H1 (cell line): ENCODE results near the gene LONP2.

Experiments
- EP300 ChIP-seq, 2 experiments: IDR thresholded peaks; 1 replicate in 1 of 2; 2 replicates in 1 of 2; pipeline ENCODE4 v1.6.1; 2011 to 2012; ENCODE audit warnings: low read depth in 2 of 2, low read length in 2 of 2, mild to moderate bottlenecking in 2 of 2, borderline replicate concordance in 1 of 2, inconsistent platforms in 1 of 2, moderate library complexity in 1 of 2
- FOSL1 ChIP-seq: IDR thresholded peaks from 2 replicates; pipeline ENCODE4 v1.6.1; 2011; ENCODE audit warnings: mild to moderate bottlenecking, low read depth, low read length, moderate library complexity; ENCODE audit not compliant: insufficient read depth
- MAFK ChIP-seq: IDR thresholded peaks from 2 replicates; pipeline ENCODE4 v1.6.1; 2012; ENCODE audit warnings: low read depth, mild to moderate bottlenecking, improper control_type of control experiment, low read length
- PHF8 ChIP-seq: fragments of 200-600 bp; sonication (generic); conservative IDR thresholded peaks from 2 replicates; pipeline ENCODE4 v1.7.1; 2012; ENCODE audit warnings: low read depth, mild to moderate bottlenecking, inconsistent platforms, low read length, moderate library complexity
- POLR2AphosphoS5 ChIP-seq: IDR thresholded peaks from 2 replicates; pipeline ENCODE4 v1.6.1; 2011; ENCODE audit warnings: low read depth, low read length
- SIN3A ChIP-seq, 2 experiments: IDR thresholded peaks in 1 of 2; conservative IDR thresholded peaks in 1 of 2; 2 replicates each; pipeline ENCODE4 v1.6.1; 2011 to 2012; ENCODE audit warnings: low read length in 2 of 2, improper control_type of control experiment in 1 of 2, low read depth in 1 of 2, mild to moderate bottlenecking in 1 of 2
- YY1 ChIP-seq: IDR thresholded peaks from 2 replicates; pipeline ENCODE4 v1.6.1; 2011; ENCODE audit warnings: low read depth, mild to moderate bottlenecking, low read length
- TF ChIP-seq, protein P1 (sequence below), 3 experiments: IDR thresholded peaks; 1 replicate in 2 of 3; 2 replicates in 1 of 3; pipeline versions ENCODE4 v1.5.1 to v1.6.1; 2011; ENCODE audit warnings: low read length in 3 of 3, mild to moderate bottlenecking in 3 of 3, inconsistent platforms in 2 of 3, low read depth in 1 of 3, moderate library complexity in 1 of 3; ENCODE audit not compliant: insufficient read depth in 1 of 3; ENCODE audit errors: control extremely low read depth in 1 of 3

DNA sequence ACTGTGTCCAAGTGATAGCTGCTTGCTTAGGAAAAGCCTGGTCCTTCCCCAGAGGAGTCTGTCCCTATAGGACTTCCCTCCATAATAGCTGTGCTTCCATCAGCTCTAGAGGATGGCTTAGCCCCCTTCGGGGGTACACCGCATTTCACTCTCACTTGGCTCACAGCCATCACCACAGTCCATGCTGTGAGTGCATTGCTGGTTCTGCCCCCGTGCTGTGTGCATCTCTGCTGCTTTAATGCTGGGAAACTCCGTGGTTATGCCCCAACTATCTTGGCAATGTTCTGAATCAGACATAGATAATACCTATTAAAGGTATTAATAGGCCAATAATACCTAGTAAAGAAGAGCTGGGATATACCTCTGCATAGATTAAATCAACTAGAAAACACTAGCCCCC is 82.8 kb downstream of the LONP2 start:
- TF ChIP-seq YY1 (no peak), SIN3A (conservative IDR thresholded peaks at IDR 0.05 in 1 of 2, IDR thresholded peaks at IDR 0.05 in 1 of 2; ENCODE audit: low read depth in 1 of 2, low read length in 2 of 2) (no peak), FOSL1 (no peak), PHF8 (no peak), POLR2AphosphoS5 (no peak), MAFK (no peak), EP300 (IDR thresholded peaks at IDR 0.05; ENCODE audit: borderline replicate concordance in 1 of 2, low read depth in 2 of 2, low read length in 2 of 2) (no peak)
- TF ChIP-seq, protein P1, sequence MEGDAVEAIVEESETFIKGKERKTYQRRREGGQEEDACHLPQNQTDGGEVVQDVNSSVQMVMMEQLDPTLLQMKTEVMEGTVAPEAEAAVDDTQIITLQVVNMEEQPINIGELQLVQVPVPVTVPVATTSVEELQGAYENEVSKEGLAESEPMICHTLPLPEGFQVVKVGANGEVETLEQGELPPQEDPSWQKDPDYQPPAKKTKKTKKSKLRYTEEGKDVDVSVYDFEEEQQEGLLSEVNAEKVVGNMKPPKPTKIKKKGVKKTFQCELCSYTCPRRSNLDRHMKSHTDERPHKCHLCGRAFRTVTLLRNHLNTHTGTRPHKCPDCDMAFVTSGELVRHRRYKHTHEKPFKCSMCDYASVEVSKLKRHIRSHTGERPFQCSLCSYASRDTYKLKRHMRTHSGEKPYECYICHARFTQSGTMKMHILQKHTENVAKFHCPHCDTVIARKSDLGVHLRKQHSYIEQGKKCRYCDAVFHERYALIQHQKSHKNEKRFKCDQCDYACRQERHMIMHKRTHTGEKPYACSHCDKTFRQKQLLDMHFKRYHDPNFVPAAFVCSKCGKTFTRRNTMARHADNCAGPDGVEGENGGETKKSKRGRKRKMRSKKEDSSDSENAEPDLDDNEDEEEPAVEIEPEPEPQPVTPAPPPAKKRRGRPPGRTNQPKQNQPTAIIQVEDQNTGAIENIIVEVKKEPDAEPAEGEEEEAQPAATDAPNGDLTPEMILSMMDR (IDR thresholded peaks at IDR 0.05; ENCODE audit: control extremely low read depth in 1 of 3, insufficient read depth in 1 of 3, low read depth in 1 of 3, low read length in 3 of 3): no peak
